Right atrium auricular region (tissue), 2 donors: ENCODE data around the gene PDE4D. TPM values are rescaled to one million over a fixed set of nuclear protein-coding genes. Genes with fewer than 3 reads are reported as not detected.

Source experiments
- DNase-seq: peaks from one replicate; pipeline ENCODE4 v3.0.0-alpha.2; 2019; ENCODE audit warnings: low spot score
- H3K27ac ChIP-seq, 2 donors: fragments of 200-600 bp; sonication (generic); 1 replicate in 1 of 2; 2 replicates in 1 of 2; pipeline ENCODE4 v1.5.1; 2016 to 2019
- H3K27me3 ChIP-seq, 2 donors: fragments of 200-600 bp; sonication (generic); one replicate each; pipeline versions ENCODE4 v1.5.1 to v1.6.0; 2017 to 2019
- H3K36me3 ChIP-seq: fragments of 200-600 bp; sonication (generic); one replicate; pipeline ENCODE4 v1.5.1; 2016
- H3K4me1 ChIP-seq, 2 donors: fragments of 200-600 bp; sonication (generic); one replicate each; pipeline versions ENCODE4 v1.5.1 to v1.6.0; 2017 to 2019
- H3K4me3 ChIP-seq, 2 donors: fragments of 200-600 bp; sonication (generic); 1 replicate in 1 of 2; 2 replicates in 1 of 2; pipeline ENCODE4 v1.5.1; 2017 to 2019; ENCODE audit warnings: mild to moderate bottlenecking in 1 of 2, moderate library complexity in 1 of 2
- H3K9me3 ChIP-seq, 2 donors: fragments of 200-600 bp; sonication (generic); one replicate each; pipeline ENCODE4 v1.5.1; 2019
- CTCF ChIP-seq, 2 donors: fragments of 200-600 bp; sonication (generic); IDR thresholded peaks; one replicate each; pipeline ENCODE4 v1.5.1; 2019; ENCODE audit warnings: antibody characterized with exemption in 2 of 2
- total RNA-seq, 2 donors: library from RNA; depleted of rRNA; stranded (reverse); fragments of >200 nt; gene quantifications; one replicate each; pipeline ENCODE4 v1.1.0, GENCODE V29; 2016

The PDE4D gene
- total RNA-seq, 2 donors from 2014 or later: 43.3 to 44.0 TPM

GRCh38 chr5:59559323-59559722 lies 334.2 kb downstream of the PDE4D start:
- no peaks in the 10 kb centered on the region for H3K9me3 ChIP-seq
- DNase-seq: no peak
- no peak overlapping the region for H3K4me3 ChIP-seq
- H3K36me3 ChIP-seq: no peaks in the 10 kb centered on the region
- H3K4me1 ChIP-seq: peaks cover 0 to 6% of the 10 kb centered on the region in 2 donors
- no peak for TF ChIP-seq CTCF (IDR thresholded peaks at IDR 0.05)
- no peaks in the 10 kb centered on the region for H3K27me3 ChIP-seq
- H3K27ac ChIP-seq: no peak overlapping the region

GRCh38 chr5:59558501-59558900 lies 335.0 kb downstream of the PDE4D start:
- no peaks in the 10 kb centered on the region for H3K9me3 ChIP-seq
- no peaks in the 10 kb centered on the region for H3K27me3 ChIP-seq
- H3K27ac ChIP-seq: no peak overlapping the region
- peaks cover 0 to 6% of the 10 kb centered on the region in 2 donors for H3K4me1 ChIP-seq
- no peak for DNase-seq
- no peak for TF ChIP-seq CTCF (IDR thresholded peaks at IDR 0.05)
- H3K4me3 ChIP-seq: no peak overlapping the region
- no peaks in the 10 kb centered on the region for H3K36me3 ChIP-seq

- no peak overlapping the region for H3K27ac ChIP-seq
- no peak for DNase-seq
- no peaks in the 10 kb centered on the region for H3K9me3 ChIP-seq
- no peaks in the 10 kb centered on the region for H3K4me1 ChIP-seq
- H3K36me3 ChIP-seq: no peaks in the 10 kb centered on the region
- H3K4me3 ChIP-seq: no peak overlapping the region
- TF ChIP-seq CTCF (IDR thresholded peaks at IDR 0.05): no peak
- H3K27me3 ChIP-seq: no peaks in the 10 kb centered on the region
Measured at GRCh38 chr5:59557572-59557971, 336.0 kb downstream of the PDE4D start.

- Histone ChIP-seq H3K27me3 (no peaks in the 10 kb centered on the region), H3K4me3 (no peak overlapping the region), H3K4me1 (no peaks in the 10 kb centered on the region), H3K9me3 (no peaks in the 10 kb centered on the region), H3K36me3 (no peaks in the 10 kb centered on the region), H3K27ac (no peak overlapping the region)
- DNase-seq: no peak
- no peak for TF ChIP-seq CTCF (IDR thresholded peaks at IDR 0.05)
Measured at GRCh38 chr5:59555596-59555995, 337.9 kb downstream of the PDE4D start.

- Histone ChIP-seq H3K4me3 (no peak overlapping the region), H3K36me3 (no peaks in the 10 kb centered on the region), H3K4me1 (no peaks in the 10 kb centered on the region), H3K27me3 (no peaks in the 10 kb centered on the region), H3K9me3 (no peaks in the 10 kb centered on the region), H3K27ac (no peak overlapping the region)
- TF ChIP-seq CTCF (IDR thresholded peaks at IDR 0.05): no peak
- DNase-seq: no peak
Measured at GRCh38 chr5:59554501-59554900, 339.0 kb downstream of the PDE4D start.

- no peak overlapping the region for H3K27ac ChIP-seq
- no peaks in the 10 kb centered on the region for H3K36me3 ChIP-seq
- TF ChIP-seq CTCF (IDR thresholded peaks at IDR 0.05): no peak
- H3K4me1 ChIP-seq: no peaks in the 10 kb centered on the region
- H3K27me3 ChIP-seq: no peaks in the 10 kb centered on the region
- H3K4me3 ChIP-seq: no peak overlapping the region
- DNase-seq: no peak
- H3K9me3 ChIP-seq: no peaks in the 10 kb centered on the region
Measured at GRCh38 chr5:59553992-59554391, 339.5 kb downstream of the PDE4D start.
